Measurements from ENCODE around the gene RAPGEF1.

- TF ChIP-seq CTCF (IDR thresholded peaks at IDR 0.05) (no peak), POLR2A (IDR thresholded peaks at IDR 0.05) (no peak)
Measured at GRCh38 chr9:131728961-131729360, 10.9 kb downstream of the RAPGEF1 start.

Data from testis (tissue), 2 donors.